ENCODE measurements around the gene TMEM63B.

TMEM63B gene

GRCh38 chr6:44122801-44123200 lies 4.6 kb upstream of the TMEM63B start:
- peak overlapping the region; percentile 85 for H3K4me3 ChIP-seq (ENCODE audit: low read length, poor library complexity, severe bottlenecking)
- no peaks in the 10 kb centered on the region for H3F3A ChIP-seq (ENCODE audit: low read depth)
- H3K4me2 ChIP-seq (ENCODE audit: low read depth, low read length, poor library complexity, severe bottlenecking) = peak overlapping the region; percentile 92
- H3K4me1 ChIP-seq (ENCODE audit: insufficient read depth, low read length, poor library complexity, severe bottlenecking) = peaks cover 51% of the 10 kb centered on the region
- no peak overlapping the region for H3K9ac ChIP-seq (ENCODE audit: low read depth, low read length, poor library complexity, severe bottlenecking)
- no peaks in the 10 kb centered on the region for H3K9me2 ChIP-seq (replicated peaks; ENCODE audit: low read depth, low read length)
- H3K9me3 ChIP-seq (ENCODE audit: insufficient read depth, low read depth, low read length) = no peaks in the 10 kb centered on the region
- no peak overlapping the region for H2AFZ ChIP-seq (ENCODE audit: low read length)
- H3K79me2 ChIP-seq (ENCODE audit: insufficient read depth, low read length) = peaks cover 88% of the 10 kb centered on the region
- no peaks in the 10 kb centered on the region for H3K36me3 ChIP-seq (ENCODE audit: insufficient read depth, low read length)
- H3K27me3 ChIP-seq (ENCODE audit: insufficient read depth, low read length, poor library complexity, severe bottlenecking) = no peaks in the 10 kb centered on the region
- H4K20me1 ChIP-seq (ENCODE audit: insufficient read depth, low read length, poor library complexity, severe bottlenecking) = peaks cover 90% of the 10 kb centered on the region
- TF ChIP-seq EZH2phosphoT487 (IDR thresholded peaks at IDR 0.05; ENCODE audit: borderline replicate concordance) (no peak; the same call in 1 of the 2 replicates), CTCF (conservative IDR thresholded peaks at IDR 0.05; ENCODE audit: low read length) (no peak)

- H3K9ac ChIP-seq (ENCODE audit: low read depth, low read length, poor library complexity, severe bottlenecking) = no peak overlapping the region
- H4K20me1 ChIP-seq (ENCODE audit: insufficient read depth, low read length, poor library complexity, severe bottlenecking) = peaks cover 83% of the 10 kb centered on the region
- no peaks in the 10 kb centered on the region for H3K36me3 ChIP-seq (ENCODE audit: insufficient read depth, low read length)
- H3K79me2 ChIP-seq (ENCODE audit: insufficient read depth, low read length) = peaks cover 80% of the 10 kb centered on the region
- H3K4me3 ChIP-seq (ENCODE audit: low read length, poor library complexity, severe bottlenecking) = peak overlapping the region; percentile 85
- H2AFZ ChIP-seq (ENCODE audit: low read length) = no peak overlapping the region
- H3K9me2 ChIP-seq (replicated peaks; ENCODE audit: low read depth, low read length) = no peaks in the 10 kb centered on the region
- H3K4me1 ChIP-seq (ENCODE audit: insufficient read depth, low read length, poor library complexity, severe bottlenecking) = peaks cover 57% of the 10 kb centered on the region
- no peaks in the 10 kb centered on the region for H3K9me3 ChIP-seq (ENCODE audit: insufficient read depth, low read depth, low read length)
- H3K4me2 ChIP-seq (ENCODE audit: low read depth, low read length, poor library complexity, severe bottlenecking) = peak overlapping the region; percentile 92
- no peaks in the 10 kb centered on the region for H3F3A ChIP-seq (ENCODE audit: low read depth)
- TF ChIP-seq CTCF (conservative IDR thresholded peaks at IDR 0.05; ENCODE audit: low read length) = no peak
- no peak for TF ChIP-seq EZH2phosphoT487 (IDR thresholded peaks at IDR 0.05; ENCODE audit: borderline replicate concordance)
- H3K27me3 ChIP-seq (ENCODE audit: insufficient read depth, low read length, poor library complexity, severe bottlenecking) = no peaks in the 10 kb centered on the region
Observed at GRCh38 chr6:44123544-44123943, 3.8 kb upstream of the TMEM63B start.

GRCh38 chr6:44126320-44127149 lies 819 bp upstream of the TMEM63B start:
- peaks cover 51% of the 10 kb centered on the region for H3K4me1 ChIP-seq (ENCODE audit: insufficient read depth, low read length, poor library complexity, severe bottlenecking)
- no peaks in the 10 kb centered on the region for H3K9me3 ChIP-seq (ENCODE audit: insufficient read depth, low read depth, low read length)
- peaks cover 52% of the 10 kb centered on the region for H3K79me2 ChIP-seq (ENCODE audit: insufficient read depth, low read length)
- no peaks in the 10 kb centered on the region for H3K36me3 ChIP-seq (ENCODE audit: insufficient read depth, low read length)
- peak overlapping the region; percentile 92 for H3K4me2 ChIP-seq (ENCODE audit: low read depth, low read length, poor library complexity, severe bottlenecking)
- H3K9ac ChIP-seq (ENCODE audit: low read depth, low read length, poor library complexity, severe bottlenecking) = peak overlapping the region; percentile 76
- H3F3A ChIP-seq (ENCODE audit: low read depth) = no peaks in the 10 kb centered on the region
- TF ChIP-seq CTCF (conservative IDR thresholded peaks at IDR 0.05; ENCODE audit: low read length) (no peak), EZH2phosphoT487 (IDR thresholded peaks at IDR 0.05; ENCODE audit: borderline replicate concordance) (no peak)
- peak overlapping the region; percentile 52 for H2AFZ ChIP-seq (ENCODE audit: low read length)
- H4K20me1 ChIP-seq (ENCODE audit: insufficient read depth, low read length, poor library complexity, severe bottlenecking) = peaks cover 54% of the 10 kb centered on the region
- no peaks in the 10 kb centered on the region for H3K9me2 ChIP-seq (replicated peaks; ENCODE audit: low read depth, low read length)
- no peaks in the 10 kb centered on the region for H3K27me3 ChIP-seq (ENCODE audit: insufficient read depth, low read length, poor library complexity, severe bottlenecking)
- H3K4me3 ChIP-seq (ENCODE audit: low read length, poor library complexity, severe bottlenecking) = peak overlapping the region; percentile 85

Data from Loucy (cell line).